GM18951 (cell line): ENCODE data around the gene CD38.
"Not testable (repeated sequence)": the region's sequence is repeated elsewhere in the genome, so short reads cannot be mapped to it uniquely, and the experiment has no call there.

Experiments used
- POLR2A ChIP-seq: IDR thresholded peaks from 4 replicates; pipeline ENCODE4 v1.6.1; 2011; ENCODE audit warnings: mild to moderate bottlenecking; ENCODE audit not compliant: insufficient read length, insufficient read depth; ENCODE audit errors: extremely low read depth
- in situ Hi-C: fragments of 300-500 bp; cut with MboI; formaldehyde crosslinking; loops from one replicate; pipeline ENCODE4 v1.12.0; 2022; ENCODE audit warnings: low sequenced_read_pairs, mixed read lengths, inconsistent platforms; ENCODE audit not compliant: unreplicated experiment

The CD38 gene

DNA sequence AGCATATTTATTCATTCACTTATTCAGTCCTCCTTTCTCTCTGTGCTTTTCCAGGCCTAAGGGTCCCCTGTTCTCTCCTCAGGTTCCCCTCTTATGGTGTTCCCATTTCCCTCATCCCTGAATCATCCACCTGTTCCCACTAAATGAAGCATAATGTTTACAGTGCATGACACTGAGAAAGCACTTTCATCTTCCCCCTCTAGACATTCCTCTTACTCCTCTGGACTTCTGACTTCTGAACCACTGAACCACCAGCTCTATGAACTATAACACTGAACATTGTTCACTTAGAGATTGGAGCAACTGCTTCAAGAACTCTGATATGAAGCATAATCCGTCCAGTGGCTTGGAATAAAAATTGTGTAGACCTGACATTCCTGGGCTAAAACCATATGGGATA is 59.5 kb downstream of the CD38 start:
- in situ Hi-C loops: no loop called here
- no peak for TF ChIP-seq POLR2A

DNA sequence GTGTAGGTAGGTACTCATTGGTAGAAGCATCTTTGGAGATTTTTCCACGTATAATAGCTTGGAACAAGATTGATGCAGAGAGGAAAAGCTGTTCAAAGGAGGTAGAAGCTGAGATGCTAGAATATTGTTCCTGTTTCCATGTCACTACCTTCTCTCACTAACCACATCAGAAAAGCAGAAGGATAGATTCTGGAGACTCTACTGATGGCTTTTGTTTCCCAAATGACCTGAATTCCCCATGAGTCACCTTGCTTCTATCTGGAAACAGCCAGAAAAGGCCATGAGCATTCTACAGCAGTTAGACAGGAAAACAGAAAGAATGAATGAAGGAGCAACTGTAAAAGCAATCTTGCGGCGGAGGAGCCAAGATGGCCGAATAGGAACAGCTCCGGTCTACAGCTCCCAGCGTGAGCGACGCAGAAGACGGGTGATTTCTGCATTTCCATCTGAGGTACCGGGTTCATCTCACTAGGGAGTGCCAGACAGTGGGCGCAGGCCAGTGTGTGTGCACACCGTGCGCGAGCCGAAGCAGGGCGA is 63.1 kb downstream of the CD38 start:
- in situ Hi-C loops: not testable (repeated sequence)

DNA sequence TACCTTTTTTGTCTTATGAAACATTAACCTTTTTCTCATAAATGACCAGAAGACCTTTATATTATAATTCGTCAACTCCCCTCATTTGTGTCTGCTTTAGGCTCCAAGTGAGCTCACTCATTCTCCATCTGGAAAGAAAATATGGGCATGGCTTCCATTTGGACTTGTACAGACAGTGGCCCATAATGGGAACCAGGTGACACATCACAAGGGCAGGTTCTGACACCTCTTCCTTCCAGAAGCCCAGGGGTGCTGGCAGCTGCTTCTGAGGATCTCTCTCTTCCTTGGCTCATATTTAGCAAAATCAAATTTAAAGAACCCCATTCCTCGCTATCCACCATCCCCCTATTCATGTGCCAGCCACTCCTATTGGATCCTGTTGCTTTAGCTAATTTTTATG is 69.6 kb downstream of the CD38 start:
- no peak for TF ChIP-seq POLR2A
- in situ Hi-C loops: no loop called here

DNA sequence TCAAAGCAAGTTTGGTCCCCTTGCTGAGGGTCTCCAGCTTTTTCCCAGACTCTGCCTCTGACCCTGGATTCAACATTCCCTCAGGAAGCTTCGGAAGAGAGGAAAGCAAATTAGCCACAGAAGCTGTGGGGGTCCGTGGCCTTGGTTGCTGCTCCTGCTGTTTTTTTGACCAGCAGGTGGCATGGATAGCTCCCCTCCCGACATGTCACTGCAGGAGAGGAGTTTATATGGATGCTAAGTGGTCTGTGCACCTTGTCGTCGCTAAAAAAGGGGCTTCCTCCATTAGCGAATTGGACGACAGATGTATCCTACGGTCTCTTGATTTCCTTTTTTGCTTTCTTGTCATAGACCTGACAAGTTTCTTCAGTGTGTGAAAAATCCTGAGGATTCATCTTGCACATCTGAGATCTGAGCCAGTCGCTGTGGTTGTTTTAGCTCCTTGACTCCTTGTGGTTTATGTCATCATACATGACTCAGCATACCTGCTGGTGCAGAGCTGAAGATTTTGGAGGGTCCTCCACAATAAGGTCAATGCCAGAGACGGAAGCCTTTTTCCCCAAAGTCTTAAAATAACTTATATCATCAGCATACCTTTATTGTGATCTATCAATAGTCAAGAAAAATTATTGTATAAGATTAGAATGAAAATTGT is 70.2 kb downstream of the CD38 start:
- TF ChIP-seq POLR2A: no peak

DNA sequence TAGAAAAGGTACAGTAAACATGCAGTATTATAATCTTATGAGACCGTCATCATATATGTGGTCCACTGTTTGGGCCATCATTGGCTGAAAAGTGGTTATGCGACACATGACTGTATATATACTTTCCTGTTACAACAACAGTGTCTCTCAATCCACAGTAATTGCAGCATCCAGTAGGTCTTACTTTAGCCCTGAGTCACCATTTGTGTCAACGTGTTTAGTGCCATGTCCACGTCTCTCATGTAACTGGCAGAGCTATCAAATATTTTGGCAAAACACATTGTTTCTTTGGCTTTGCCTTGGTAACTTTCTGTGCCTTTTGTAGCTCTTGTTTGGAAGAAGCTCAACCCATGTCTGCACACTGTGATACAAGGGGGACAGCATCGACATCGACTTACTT is 73.8 kb downstream of the CD38 start:
- no peak for TF ChIP-seq POLR2A

More for the DNA sequence above, 70.2 kb downstream of the CD38 start:
- in situ Hi-C loops: no loop called here

DNA sequence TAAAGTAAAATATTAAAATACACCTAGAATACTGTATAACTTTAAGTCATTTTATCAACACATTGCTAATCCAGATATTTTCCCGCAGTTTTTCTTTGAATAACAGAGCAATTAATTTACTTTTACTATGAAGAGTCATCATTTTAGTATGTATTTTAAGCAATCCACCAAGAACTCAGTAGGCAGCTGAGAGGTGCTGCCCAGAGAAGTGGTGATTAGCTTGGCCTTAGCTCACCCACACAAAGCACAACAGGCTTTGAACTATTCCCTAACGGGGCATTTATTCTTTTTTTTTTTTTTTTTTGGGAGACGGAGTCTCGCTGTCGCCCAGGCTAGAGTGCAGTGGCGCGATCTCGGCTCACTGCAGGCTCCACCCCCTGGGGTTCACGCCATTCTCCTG is 74.4 kb downstream of the CD38 start:
- in situ Hi-C loops: no loop called here

More for the DNA sequence above, 73.8 kb downstream of the CD38 start:
- in situ Hi-C loops: no loop called here

DNA sequence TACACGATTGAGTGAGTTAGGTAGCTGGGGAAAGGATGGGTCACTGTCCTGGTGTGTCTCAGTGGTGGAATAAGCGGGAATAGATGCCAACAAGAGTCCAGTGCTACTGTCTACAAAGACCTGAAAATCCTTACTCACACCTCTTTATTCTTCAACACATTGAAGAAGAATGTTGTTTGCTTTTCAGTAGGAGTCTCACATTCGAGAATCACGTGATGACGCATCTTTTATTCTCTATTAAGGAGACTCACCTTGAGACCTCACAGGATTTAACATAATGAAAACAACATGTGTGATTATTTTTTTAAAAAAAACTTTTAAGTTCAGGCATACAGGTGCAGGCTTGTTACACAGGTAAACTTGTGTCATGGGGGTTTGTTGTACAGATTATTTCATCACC is 75.2 kb downstream of the CD38 start:
- no peak for TF ChIP-seq POLR2A
- in situ Hi-C loops: no loop called here

More for the DNA sequence above, 74.4 kb downstream of the CD38 start:
- TF ChIP-seq POLR2A: no peak

DNA sequence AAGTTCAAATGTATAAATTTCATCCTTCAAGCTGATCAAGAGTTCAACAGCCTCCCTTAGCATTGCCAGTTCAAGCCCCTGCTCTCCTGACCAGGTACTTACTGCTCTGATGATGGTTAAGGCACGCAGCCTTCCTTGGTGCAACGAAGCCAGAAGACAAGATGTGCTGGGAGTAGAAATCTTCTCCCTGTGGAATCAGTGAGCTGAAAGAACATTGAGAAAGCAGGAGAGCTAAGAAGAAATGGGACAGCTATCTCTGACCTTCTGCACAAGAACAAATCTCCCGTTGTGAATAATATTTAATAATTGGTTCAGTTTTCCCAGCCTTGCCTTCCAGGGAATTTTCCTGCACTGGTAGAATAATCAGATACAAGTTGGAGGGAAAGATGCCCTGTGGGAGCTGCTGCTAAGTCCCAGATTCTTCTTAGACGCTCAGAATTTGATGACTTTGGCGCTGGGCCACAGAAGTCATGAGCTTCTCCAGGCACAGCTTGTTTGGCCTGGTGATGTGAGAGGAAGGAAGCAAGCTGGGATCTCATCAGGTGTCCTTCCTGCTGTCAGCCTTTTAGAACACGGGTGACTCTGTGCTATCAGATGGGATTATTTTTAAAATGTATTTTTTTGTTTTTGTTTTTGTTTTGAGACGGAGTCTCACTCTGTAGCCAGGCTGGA is 77.8 kb downstream of the CD38 start:
- in situ Hi-C loops: no loop called here
- TF ChIP-seq POLR2A: no peak

DNA sequence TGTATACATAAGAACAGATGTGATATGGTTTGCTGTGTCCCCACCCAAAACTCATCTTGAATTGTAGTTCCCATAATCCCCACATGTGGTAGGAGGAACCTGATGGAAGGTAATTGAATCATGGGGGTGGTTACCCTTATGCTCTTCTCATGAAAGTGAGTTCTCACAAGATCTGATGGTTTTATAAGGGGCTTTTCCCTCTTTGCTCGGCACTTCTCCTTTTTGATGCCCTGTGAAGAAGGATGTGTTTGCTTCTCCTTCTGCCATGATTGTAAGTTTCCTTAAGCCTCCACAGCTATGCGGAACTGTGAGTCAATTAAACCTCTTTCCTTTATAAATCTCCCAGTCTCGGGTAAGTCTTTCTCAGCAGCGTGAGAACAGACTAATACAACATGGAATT is 83.1 kb downstream of the CD38 start:
- in situ Hi-C loops: not testable (repeated sequence)

DNA sequence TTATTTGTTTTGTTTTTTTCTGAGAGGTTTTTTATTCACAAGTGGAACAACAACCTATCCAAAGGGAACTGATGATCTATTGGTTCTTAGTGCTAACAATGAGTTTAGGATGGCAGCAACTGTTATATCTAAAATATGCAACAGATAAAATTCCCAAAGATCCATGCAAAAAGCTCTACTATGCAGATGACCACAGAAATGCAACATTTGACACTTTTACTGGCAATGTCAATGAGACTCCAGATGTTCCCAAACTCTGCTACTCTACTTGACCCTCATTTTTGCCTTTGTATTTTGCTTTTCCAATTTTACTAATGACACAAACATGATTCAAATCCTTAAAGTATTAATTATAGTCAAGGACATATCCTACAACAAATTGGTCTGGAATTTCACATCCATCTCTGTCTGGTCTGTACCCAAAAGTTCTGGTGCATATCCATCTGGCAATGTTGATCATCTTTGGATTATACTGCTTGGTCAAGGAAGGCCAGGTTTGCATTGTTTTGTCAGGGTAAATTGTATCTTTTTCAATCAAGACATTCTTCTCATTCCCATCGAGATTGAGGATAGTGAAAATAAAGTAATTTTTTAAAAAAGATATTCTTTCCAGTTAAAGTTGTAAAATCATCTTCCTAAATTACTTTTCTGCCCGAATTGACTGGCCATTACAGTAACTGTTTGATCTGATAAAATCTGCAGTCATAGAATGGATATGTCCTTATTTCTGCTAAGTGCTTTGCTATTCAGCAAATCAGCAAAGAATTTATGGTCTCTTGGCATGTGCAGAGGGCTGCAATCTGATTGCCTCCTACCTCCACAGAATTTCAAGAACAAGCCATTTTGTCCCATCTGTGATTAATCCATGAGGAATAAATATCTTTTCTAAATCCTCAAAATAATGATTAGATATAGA is 86.8 kb downstream of the CD38 start:
- no peak for TF ChIP-seq POLR2A
- in situ Hi-C loops: no loop called here

DNA sequence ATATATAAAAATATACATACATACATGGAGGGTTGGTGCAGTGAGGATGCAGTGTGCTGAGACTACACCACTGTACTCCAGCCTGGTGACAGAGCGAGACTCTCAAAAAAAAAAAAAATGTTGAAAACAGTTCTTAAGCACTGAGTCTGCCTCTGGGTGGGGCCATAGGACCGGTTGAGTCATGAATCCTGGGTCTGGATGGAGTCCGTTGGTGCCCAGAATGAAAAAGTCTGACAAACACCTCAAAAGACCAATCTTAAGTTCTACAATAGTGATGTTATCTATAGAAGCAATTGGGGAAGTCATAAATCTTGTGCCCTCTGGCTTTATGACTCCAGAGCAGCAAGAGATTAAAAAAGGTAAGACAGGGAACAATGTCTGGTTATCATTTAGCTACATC is 90.0 kb downstream of the CD38 start:
- in situ Hi-C loops: no loop called here
- TF ChIP-seq POLR2A: no peak

DNA sequence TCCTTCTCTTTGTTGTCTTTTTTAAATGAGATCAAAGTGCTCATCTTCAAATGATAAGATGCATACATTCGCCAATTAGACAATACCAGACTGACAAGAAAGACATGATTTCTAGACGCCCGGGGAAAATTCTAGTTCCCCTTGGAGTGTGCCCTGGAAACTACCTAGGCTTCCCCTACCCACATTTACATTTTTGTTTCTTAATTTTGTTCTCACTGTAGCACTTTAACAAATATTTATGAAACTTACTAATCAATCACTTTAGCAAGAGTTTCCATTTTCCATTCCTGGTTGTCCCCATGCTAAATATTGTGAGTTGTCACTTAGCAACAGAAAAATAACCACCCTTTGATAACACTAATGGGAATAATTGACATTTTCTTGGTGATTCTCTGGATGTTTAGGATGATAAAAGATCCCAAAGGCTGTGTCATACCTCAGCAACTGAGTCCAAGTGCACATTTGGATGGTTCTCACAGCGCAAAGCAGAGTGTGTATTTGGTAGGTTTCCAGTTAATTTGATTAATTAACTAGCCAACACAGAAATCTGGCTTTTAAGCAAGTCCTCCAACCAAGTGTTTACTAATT is 90.8 kb downstream of the CD38 start:
- in situ Hi-C loops: no loop called here
- no peak for TF ChIP-seq POLR2A

DNA sequence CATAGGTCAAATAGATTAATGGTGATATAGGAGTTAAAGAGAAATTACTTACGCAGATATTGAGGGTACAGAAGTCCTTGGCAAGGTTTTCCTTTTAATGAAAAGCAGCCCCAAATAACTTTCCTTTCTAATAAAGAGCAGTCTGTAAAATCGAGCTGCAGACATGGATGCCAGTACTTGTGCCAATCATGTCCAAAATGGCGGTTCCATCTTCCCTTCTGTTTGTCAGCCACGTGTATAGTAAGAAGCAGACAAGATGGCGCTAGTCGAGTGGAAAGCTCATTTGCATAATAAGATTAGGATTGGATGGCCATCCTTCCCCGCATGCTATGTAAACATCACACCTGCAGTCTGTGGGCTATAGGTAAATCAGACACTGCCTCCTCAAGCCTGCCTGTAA is 92.0 kb downstream of the CD38 start:
- in situ Hi-C loops: loop anchor here (10.0 kb wide), 1 partner anchor 145 kb away; no protein-coding TSS in a partner anchor
- TF ChIP-seq POLR2A: no peak
